Activated T-cell treated with anti-CD3 and anti-CD28 coated beads, Interleukin-2, amount 50 U/mL, for 1 hour (primary cell): ENCODE results near the gene CHST2.
"Not testable (repeated sequence)": the region's sequence is repeated elsewhere in the genome, so short reads cannot be mapped to it uniquely, and the experiment has no call there.

Source experiments
- DNase-seq: peaks from one replicate; pipeline ENCODE4 v3.0.0-alpha.2; 2020

CHST2 gene

GRCh38 chr3:143137435-143138036, 18.0 kb downstream of the CHST2 start:
- no peak for DNase-seq

GRCh38 chr3:143138953-143139352, 19.4 kb downstream of the CHST2 start:
- DNase-seq, result no peak

- no peak for DNase-seq
These were observed 20.2 kb downstream of the CHST2 start for GRCh38 chr3:143139762-143140161.

- no peak for DNase-seq
These were observed 21.0 kb downstream of the CHST2 start for GRCh38 chr3:143140550-143140949.

GRCh38 chr3:143142354-143142753, 22.8 kb downstream of the CHST2 start:
- DNase-seq, result no peak

GRCh38 chr3:143145906-143146305, 26.3 kb downstream of the CHST2 start:
- DNase-seq, result no peak

- DNase-seq, result no peak
These were observed 27.1 kb downstream of the CHST2 start for GRCh38 chr3:143146486-143147274.

- no peak for DNase-seq
These were observed 28.1 kb downstream of the CHST2 start for GRCh38 chr3:143147707-143148106.

- DNase-seq, result no peak
These were observed 30.5 kb downstream of the CHST2 start for GRCh38 chr3:143150071-143150470.

- DNase-seq, result no peak
These were observed 31.6 kb downstream of the CHST2 start for GRCh38 chr3:143151004-143151731.

- DNase-seq, result no peak
These were observed 32.5 kb downstream of the CHST2 start for GRCh38 chr3:143152043-143152442.

- DNase-seq, result no peak
These were observed 36.2 kb downstream of the CHST2 start for GRCh38 chr3:143155756-143156155.

- DNase-seq, result no peak
These were observed 38.7 kb downstream of the CHST2 start for GRCh38 chr3:143158014-143158988.

- DNase-seq, result no peak
These were observed 40.9 kb downstream of the CHST2 start for GRCh38 chr3:143160437-143160836.

GRCh38 chr3:143163562-143164100, 44.1 kb downstream of the CHST2 start:
- no peak for DNase-seq

- no peak for DNase-seq
These were observed 45.6 kb downstream of the CHST2 start for GRCh38 chr3:143165211-143165610.

GRCh38 chr3:143165612-143166285, 46.2 kb downstream of the CHST2 start:
- DNase-seq, result not testable (repeated sequence)

- no peak for DNase-seq
These were observed 46.8 kb downstream of the CHST2 start for GRCh38 chr3:143166376-143166775.

GRCh38 chr3:143167969-143168854, 48.6 kb downstream of the CHST2 start:
- DNase-seq, result no peak

- no peak for DNase-seq
These were observed 49.3 kb downstream of the CHST2 start for GRCh38 chr3:143168855-143169192.

- DNase-seq, result no peak
These were observed 50.5 kb downstream of the CHST2 start for GRCh38 chr3:143170074-143170473.
